Gastrocnemius medialis (tissue), 4 donors: ENCODE data around the gene FAM117A. TPM values are rescaled to one million over a fixed set of nuclear protein-coding genes. Genes with fewer than 3 reads are reported as not detected.

Experiments used
- ATAC-seq, 2 donors: fragments of 150-250 bp; one replicate each; pipeline ENCODE4 v1.9.1; 2016
- DNase-seq, 2 donors: peaks; one replicate each; pipeline ENCODE4 v3.0.0-alpha.2; 2019
- H3K27ac ChIP-seq, 4 donors: fragments of 200-600 bp; sonication (generic); 1 replicate in 1 of 4; 2 replicates in 3 of 4; pipeline ENCODE4 v1.5.1; 2016 to 2018; ENCODE audit warnings: mild to moderate bottlenecking in 2 of 4, moderate library complexity in 1 of 4
- H3K27me3 ChIP-seq, 3 donors: fragments of 200-600 bp; sonication (generic) in 2 of 3; 1 replicate in 1 of 3; 2 replicates in 2 of 3; pipeline versions ENCODE4 v1.5.1 to v1.6.0; 2016 to 2019; ENCODE audit warnings: mild to moderate bottlenecking in 1 of 3, moderate library complexity in 1 of 3
- H3K36me3 ChIP-seq, 2 donors: fragments of 200-600 bp; sonication (generic) in 1 of 2; one replicate each; pipeline ENCODE4 v1.5.1; 2017 to 2018
- H3K4me1 ChIP-seq, 2 donors: fragments of 200-600 bp; sonication (generic) in 1 of 2; one replicate each; pipeline ENCODE4 v1.5.1; 2016 to 2017; ENCODE audit warnings: mild to moderate bottlenecking in 2 of 2
- H3K4me3 ChIP-seq, 4 donors: fragments of 200-600 bp; sonication (generic) in 3 of 4; 1 replicate in 1 of 4; 2 replicates in 3 of 4; pipeline ENCODE4 v1.5.1; 2016 to 2019; ENCODE audit warnings: mild to moderate bottlenecking in 2 of 4
- H3K9me3 ChIP-seq, 3 donors: fragments of 200-600 bp; sonication (generic) in 2 of 3; 1 replicate in 1 of 3; 2 replicates in 2 of 3; pipeline ENCODE4 v1.5.1; 2016 to 2019
- POLR2A ChIP-seq, 2 donors: fragments of 450-650 bp; IDR thresholded peaks; one replicate each; pipeline ENCODE4 v1.6.1; 2017; ENCODE audit warnings: antibody characterized with exemption in 2 of 2, mild to moderate bottlenecking in 2 of 2, moderate library complexity in 2 of 2
- in situ Hi-C, 4 donors: fragments of 200-750 bp; cut with MboI; loops; one replicate each; pipeline versions ENCODE4 v1.15.0 to v1.8.0; 2017; ENCODE audit warnings: low sequenced_read_pairs in 4 of 4
- intact Hi-C: fragments of 100-400 bp; cut with DNase I; formaldehyde crosslinking; loops from one replicate; pipeline ENCODE4 v1.15.1; 2023; ENCODE audit warnings: low total_unique reads
- total RNA-seq, 4 donors: library from RNA; depleted of rRNA; stranded (reverse); fragments of >200 nt; gene quantifications; one replicate each; pipeline versions ENCODE4 v1.1.0 to v1.2.3, GENCODE V29; 2016
- TF ChIP-seq, protein P1 (sequence below), 5 experiments: fragments of 450-650 bp in 3 of 5; fragments of 200-600 bp in 2 of 5; sonication (generic) in 2 of 5; IDR thresholded peaks in 4 of 5; conservative IDR thresholded peaks in 1 of 5; 1 replicate in 4 of 5; 2 replicates in 1 of 5; pipeline ENCODE4 v1.5.1; 2016 to 2019; ENCODE audit warnings: antibody characterized with exemption in 5 of 5, mild to moderate bottlenecking in 3 of 5, moderate library complexity in 3 of 5

Gene FAM117A
- total RNA-seq, 4 donors from 2014 or later, result 2.6 to 4.9 (median 3.3) TPM

DNA sequence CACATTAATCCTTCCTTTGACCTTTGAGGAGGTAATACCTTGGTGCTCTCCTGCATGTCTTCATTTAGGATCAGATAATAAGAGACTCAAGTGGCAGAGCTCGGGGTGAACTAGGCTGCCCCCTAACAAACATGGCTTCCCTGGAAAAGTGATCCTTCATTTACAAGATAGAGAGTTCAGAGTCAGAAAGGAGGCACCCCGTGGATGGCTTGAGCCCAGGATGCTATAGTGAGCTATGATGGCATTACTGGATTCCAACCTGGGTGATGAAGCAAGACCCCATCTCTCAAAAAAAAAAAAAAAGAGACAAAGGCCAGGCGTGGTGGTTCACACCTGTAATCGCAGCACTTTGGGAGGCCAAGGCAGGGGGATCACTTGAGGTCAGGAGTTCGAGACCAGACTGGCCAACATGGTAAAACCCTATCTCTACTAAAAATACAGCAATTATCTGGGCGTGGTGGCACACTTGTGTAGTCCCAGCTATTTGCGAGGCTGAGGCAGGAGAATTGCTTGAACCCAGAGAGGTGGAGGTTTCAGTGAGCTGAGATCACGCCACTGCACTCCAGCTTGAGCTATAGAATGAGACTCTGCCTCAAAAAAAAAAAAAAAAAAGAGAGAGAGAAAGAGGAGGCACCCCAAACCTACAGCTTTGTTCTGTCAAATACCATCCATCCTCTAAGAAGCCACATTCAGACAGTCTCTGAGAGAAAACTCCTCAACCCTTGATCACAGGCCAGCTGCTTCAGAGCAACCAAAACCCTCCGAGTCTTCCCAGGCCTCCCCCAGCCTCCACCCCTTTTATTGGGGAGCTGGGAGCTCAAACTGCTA is 7.4 kb downstream of the FAM117A start:
- in situ Hi-C loops, result no loop called here
- no peak overlapping the region for H3K27ac ChIP-seq
- H3K4me1 ChIP-seq, result no peaks in the 10 kb centered on the region
- ATAC-seq (no peak), DNase-seq (no peak)
- no peak for TF ChIP-seq POLR2A (IDR thresholded peaks at IDR 0.05)
- TF ChIP-seq, protein P1, sequence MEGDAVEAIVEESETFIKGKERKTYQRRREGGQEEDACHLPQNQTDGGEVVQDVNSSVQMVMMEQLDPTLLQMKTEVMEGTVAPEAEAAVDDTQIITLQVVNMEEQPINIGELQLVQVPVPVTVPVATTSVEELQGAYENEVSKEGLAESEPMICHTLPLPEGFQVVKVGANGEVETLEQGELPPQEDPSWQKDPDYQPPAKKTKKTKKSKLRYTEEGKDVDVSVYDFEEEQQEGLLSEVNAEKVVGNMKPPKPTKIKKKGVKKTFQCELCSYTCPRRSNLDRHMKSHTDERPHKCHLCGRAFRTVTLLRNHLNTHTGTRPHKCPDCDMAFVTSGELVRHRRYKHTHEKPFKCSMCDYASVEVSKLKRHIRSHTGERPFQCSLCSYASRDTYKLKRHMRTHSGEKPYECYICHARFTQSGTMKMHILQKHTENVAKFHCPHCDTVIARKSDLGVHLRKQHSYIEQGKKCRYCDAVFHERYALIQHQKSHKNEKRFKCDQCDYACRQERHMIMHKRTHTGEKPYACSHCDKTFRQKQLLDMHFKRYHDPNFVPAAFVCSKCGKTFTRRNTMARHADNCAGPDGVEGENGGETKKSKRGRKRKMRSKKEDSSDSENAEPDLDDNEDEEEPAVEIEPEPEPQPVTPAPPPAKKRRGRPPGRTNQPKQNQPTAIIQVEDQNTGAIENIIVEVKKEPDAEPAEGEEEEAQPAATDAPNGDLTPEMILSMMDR (IDR thresholded peaks at IDR 0.05 in 4 of 5, conservative IDR thresholded peaks at IDR 0.05 in 1 of 5), result no peak
- H3K27me3 ChIP-seq, result no peaks in the 10 kb centered on the region
- no peaks in the 10 kb centered on the region for H3K36me3 ChIP-seq
- H3K9me3 ChIP-seq, result no peaks in the 10 kb centered on the region
- intact Hi-C loops, result no loop called here
- no peak overlapping the region for H3K4me3 ChIP-seq

DNA sequence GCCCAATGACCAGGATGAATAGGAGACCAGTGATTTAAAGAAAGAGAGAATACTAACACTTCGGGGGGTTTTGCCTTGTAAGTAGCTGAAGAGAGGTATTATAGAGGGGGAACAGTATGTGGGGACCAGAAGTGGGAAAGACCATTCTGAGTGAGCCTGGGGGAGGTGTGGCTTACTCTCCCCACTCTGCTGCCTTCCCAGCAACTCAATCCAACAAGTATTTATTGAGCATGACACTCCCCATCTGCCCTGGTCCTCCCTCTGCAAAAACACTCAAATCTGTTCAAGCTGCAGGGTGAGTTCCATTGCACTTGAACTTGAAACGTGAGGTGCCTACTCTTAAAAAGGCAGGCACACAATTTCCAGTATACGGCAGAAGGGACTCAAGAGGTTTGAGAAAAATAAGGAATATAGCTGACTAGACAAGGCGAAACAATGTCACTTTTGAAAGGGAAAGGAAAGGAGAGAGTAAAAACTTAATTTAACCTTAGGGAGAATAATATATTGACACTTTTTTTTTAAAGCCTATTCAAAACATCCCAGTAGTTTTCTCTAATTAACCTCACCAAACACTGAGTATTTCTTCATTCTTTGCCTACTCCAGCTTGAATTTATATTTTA is 8.2 kb downstream of the FAM117A start:
- H3K9me3 ChIP-seq, result no peaks in the 10 kb centered on the region
- H3K4me3 ChIP-seq, result no peak overlapping the region
- H3K36me3 ChIP-seq, result no peaks in the 10 kb centered on the region
- H3K27me3 ChIP-seq, result no peaks in the 10 kb centered on the region
- DNase-seq (no peak), ATAC-seq (no peak)
- TF ChIP-seq, protein P1 (IDR thresholded peaks at IDR 0.05 in 4 of 5, conservative IDR thresholded peaks at IDR 0.05 in 1 of 5), result no peak
- TF ChIP-seq POLR2A (IDR thresholded peaks at IDR 0.05), result no peak
- H3K27ac ChIP-seq, result no peak overlapping the region
- intact Hi-C loops, result no loop called here
- H3K4me1 ChIP-seq, result no peaks in the 10 kb centered on the region
- in situ Hi-C loops, result no loop called here

DNA sequence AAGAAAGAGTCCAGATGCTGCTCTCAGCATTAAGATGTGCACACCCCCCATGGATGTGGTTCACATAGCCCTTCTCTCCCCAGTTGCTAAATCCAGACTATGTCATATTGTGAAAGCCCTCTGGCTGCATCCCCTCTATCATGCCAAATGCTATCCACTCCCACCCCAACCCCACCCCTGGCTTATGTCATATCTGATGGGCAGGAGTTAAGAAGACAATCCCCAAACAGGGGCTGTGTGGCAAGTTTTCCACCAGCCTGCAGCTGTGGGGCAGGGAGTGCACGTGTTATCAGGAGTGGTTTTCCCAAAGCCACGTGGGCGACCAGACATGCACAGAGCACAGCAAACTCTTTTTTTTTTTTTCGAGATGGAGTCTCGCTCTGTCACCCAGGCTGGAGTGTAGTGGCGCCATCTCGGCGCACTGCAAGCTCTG is 10.0 kb downstream of the FAM117A start:
- H3K36me3 ChIP-seq, result no peaks in the 10 kb centered on the region
- H3K27ac ChIP-seq, result no peak overlapping the region
- in situ Hi-C loops, result no loop called here
- intact Hi-C loops, result no loop called here
- no peaks in the 10 kb centered on the region for H3K4me1 ChIP-seq
- no peaks in the 10 kb centered on the region for H3K27me3 ChIP-seq
- peak in 1 of 2 donors; percentile 28 for DNase-seq
- no peaks in the 10 kb centered on the region for H3K9me3 ChIP-seq
- H3K4me3 ChIP-seq, result no peak overlapping the region
- ATAC-seq, result peak in 1 of 2 donors; percentile 60
- TF ChIP-seq, protein P1 (IDR thresholded peaks at IDR 0.05 in 4 of 5, conservative IDR thresholded peaks at IDR 0.05 in 1 of 5), result no peak
- TF ChIP-seq POLR2A (IDR thresholded peaks at IDR 0.05), result no peak

DNA sequence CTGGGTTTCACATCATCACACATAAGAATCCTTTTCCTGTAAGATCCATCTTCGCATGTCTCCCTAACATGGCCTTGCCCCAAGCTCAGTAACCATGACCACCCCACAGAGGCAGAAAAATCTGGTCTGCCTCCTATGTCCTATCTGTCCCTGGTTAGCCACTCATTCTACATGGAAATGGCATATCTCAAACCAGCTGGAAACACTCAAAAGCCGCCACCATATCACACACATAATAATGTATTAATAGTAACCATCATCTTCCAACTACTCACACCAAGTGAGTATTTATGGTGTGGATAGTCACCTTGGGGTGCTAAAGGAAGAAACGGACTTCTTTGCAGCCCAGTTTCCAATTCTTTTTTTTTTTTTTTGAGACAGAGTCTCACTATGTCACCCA is 11.4 kb downstream of the FAM117A start:
- no peaks in the 10 kb centered on the region for H3K4me1 ChIP-seq
- no peak overlapping the region for H3K4me3 ChIP-seq
- in situ Hi-C loops, result no loop called here
- no peaks in the 10 kb centered on the region for H3K36me3 ChIP-seq
- H3K9me3 ChIP-seq, result no peaks in the 10 kb centered on the region
- H3K27me3 ChIP-seq, result no peaks in the 10 kb centered on the region
- DNase-seq, result no peak
- TF ChIP-seq, protein P1 (IDR thresholded peaks at IDR 0.05 in 4 of 5, conservative IDR thresholded peaks at IDR 0.05 in 1 of 5), result no peak
- TF ChIP-seq POLR2A (IDR thresholded peaks at IDR 0.05), result no peak
- intact Hi-C loops, result no loop called here
- no peak for ATAC-seq
- no peak overlapping the region for H3K27ac ChIP-seq
